H1 (cell line): ENCODE results near the gene LMAN2.

ENCODE experiments used
- CEBPB ChIP-seq: IDR thresholded peaks from 2 replicates; pipeline ENCODE4 v1.6.1; 2012; ENCODE audit warnings: low read depth, low read length
- KDM1A ChIP-seq: fragments of 200-600, 300-600 bp; sonication (generic); IDR thresholded peaks from 2 replicates; pipeline ENCODE4 v1.7.1; 2016; ENCODE audit warnings: mild to moderate bottlenecking, low read length, borderline replicate concordance
- RXRA ChIP-seq: IDR thresholded peaks from 2 replicates; pipeline ENCODE4 v1.6.1; 2011; ENCODE audit warnings: low read depth, mild to moderate bottlenecking, low read length, moderate library complexity; ENCODE audit not compliant: insufficient read depth
- SP1 ChIP-seq: IDR thresholded peaks from 2 replicates; pipeline ENCODE4 v1.6.1; 2011; ENCODE audit warnings: low read depth, low read length
- TF ChIP-seq, protein P1 (sequence below), 3 experiments: IDR thresholded peaks; 1 replicate in 2 of 3; 2 replicates in 1 of 3; pipeline versions ENCODE4 v1.5.1 to v1.6.1; 2011; ENCODE audit warnings: low read length in 3 of 3, mild to moderate bottlenecking in 3 of 3, inconsistent platforms in 2 of 3, low read depth in 1 of 3, moderate library complexity in 1 of 3; ENCODE audit not compliant: insufficient read depth in 1 of 3; ENCODE audit errors: control extremely low read depth in 1 of 3

DNA sequence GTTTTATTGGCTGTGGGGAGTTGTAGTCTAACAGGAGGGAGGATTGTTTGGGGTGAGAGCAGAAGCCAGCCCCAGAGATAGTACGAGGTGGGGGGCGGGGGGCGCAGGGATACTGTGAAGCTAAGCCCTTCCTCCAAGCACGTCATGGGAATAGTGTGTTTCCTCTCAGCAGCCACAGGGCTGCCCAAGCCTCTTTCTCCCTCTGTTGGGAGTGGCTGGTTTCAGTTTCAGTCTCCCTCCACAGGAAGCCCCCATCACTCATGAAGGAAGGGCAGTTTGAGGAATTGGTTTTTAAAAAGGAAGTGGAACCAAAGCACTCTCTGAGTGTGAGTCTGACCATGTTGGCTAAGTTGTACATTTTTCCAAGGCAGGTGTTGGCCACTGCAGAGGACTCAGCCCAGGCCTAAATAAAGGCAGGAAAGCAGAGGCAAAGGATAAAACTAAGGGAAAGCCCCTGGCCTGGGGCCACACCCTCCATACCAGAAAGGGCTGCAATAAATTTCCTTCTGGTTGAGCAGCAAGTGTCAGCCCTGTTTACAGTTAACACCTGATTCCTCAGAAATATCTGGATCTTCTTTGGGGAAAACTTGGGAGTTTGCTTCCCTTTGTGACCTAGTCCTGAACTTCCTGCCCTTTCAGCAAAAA, 51.1 kb downstream of the LMAN2 start:
- TF ChIP-seq KDM1A (no peak), CEBPB (no peak), SP1 (no peak), RXRA (no peak)
- TF ChIP-seq, protein P1, sequence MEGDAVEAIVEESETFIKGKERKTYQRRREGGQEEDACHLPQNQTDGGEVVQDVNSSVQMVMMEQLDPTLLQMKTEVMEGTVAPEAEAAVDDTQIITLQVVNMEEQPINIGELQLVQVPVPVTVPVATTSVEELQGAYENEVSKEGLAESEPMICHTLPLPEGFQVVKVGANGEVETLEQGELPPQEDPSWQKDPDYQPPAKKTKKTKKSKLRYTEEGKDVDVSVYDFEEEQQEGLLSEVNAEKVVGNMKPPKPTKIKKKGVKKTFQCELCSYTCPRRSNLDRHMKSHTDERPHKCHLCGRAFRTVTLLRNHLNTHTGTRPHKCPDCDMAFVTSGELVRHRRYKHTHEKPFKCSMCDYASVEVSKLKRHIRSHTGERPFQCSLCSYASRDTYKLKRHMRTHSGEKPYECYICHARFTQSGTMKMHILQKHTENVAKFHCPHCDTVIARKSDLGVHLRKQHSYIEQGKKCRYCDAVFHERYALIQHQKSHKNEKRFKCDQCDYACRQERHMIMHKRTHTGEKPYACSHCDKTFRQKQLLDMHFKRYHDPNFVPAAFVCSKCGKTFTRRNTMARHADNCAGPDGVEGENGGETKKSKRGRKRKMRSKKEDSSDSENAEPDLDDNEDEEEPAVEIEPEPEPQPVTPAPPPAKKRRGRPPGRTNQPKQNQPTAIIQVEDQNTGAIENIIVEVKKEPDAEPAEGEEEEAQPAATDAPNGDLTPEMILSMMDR (IDR thresholded peaks at IDR 0.05; ENCODE audit: control extremely low read depth in 1 of 3, insufficient read depth in 1 of 3, low read depth in 1 of 3, low read length in 3 of 3), result peak in 1 of 3 experiments; percentile 31; a peak in 1 of 4 replicates
